IPS-11a (cell line): Measurements from ENCODE around the gene IGFN1.
"Not testable (repeated sequence)": the region's sequence is repeated elsewhere in the genome, so short reads cannot be mapped to it uniquely, and the experiment has no call there.

Source experiments
- H3K4me3 ChIP-seq: one replicate; pipeline ENCODE4 v1.5.1; 2013; ENCODE audit warnings: low read depth, low read length, control low read depth

IGFN1 gene

DNA sequence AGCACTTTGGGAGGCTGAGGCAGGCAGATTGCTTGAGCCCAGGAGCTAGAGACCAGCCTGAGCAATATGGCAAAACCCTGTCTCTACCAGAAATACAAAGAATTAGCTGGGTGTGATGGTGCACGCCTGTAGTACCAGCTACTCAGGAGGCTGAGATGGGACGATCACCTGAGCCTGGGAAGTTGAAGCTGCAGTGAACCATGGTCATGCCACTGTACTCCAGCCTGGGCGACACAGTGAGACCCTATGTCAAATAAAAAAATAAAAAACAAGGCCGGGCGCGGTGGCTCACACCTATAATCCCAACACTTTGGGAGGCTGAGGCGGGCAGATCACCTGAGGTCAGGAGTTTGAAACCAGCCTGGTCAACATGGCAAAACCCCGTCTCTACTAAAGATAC is 27.6 kb upstream of the IGFN1 start:
- H3K4me3 ChIP-seq: not testable (repeated sequence)

- no peak overlapping the region for H3K4me3 ChIP-seq
Measured at GRCh38 chr1:201163707-201164106, 26.9 kb upstream of the IGFN1 start.

GRCh38 chr1:201164645-201165044 is 26.0 kb upstream of the IGFN1 start:
- no peak overlapping the region for H3K4me3 ChIP-seq

- H3K4me3 ChIP-seq: no peak overlapping the region
Measured at GRCh38 chr1:201167041-201167991, 23.3 kb upstream of the IGFN1 start.

GRCh38 chr1:201169203-201169602 is 21.4 kb upstream of the IGFN1 start:
- H3K4me3 ChIP-seq: no peak overlapping the region

DNA sequence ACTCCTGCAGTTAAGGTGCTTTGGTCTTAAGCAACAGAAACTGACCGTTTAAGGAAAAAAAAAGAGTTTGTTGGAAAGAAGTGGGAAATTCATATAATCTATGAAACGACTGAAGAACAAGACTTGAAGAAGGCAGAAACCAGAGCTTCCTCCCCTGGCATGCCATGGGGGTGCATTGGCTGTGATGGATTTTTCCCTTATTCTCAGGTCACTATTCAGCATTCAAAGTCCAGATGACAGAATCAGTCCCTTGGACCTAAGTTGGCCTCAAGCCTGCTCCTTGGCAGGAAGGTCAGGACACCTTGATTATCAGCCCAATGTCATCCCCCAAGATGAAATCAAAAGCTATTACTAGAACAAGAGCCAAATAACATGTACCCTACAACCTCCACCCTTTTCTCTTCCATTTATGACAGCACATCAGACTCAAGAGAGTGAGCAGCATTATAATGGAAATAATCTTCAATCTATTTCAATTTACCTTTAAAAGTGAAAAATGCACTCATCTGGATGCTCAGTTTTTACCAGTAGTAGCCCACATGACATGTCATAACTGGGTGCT is 20.6 kb upstream of the IGFN1 start:
- no peak overlapping the region for H3K4me3 ChIP-seq

- peak overlapping the region; percentile 72 for H3K4me3 ChIP-seq
Measured at GRCh38 chr1:201170533-201171062, 20.0 kb upstream of the IGFN1 start.

DNA sequence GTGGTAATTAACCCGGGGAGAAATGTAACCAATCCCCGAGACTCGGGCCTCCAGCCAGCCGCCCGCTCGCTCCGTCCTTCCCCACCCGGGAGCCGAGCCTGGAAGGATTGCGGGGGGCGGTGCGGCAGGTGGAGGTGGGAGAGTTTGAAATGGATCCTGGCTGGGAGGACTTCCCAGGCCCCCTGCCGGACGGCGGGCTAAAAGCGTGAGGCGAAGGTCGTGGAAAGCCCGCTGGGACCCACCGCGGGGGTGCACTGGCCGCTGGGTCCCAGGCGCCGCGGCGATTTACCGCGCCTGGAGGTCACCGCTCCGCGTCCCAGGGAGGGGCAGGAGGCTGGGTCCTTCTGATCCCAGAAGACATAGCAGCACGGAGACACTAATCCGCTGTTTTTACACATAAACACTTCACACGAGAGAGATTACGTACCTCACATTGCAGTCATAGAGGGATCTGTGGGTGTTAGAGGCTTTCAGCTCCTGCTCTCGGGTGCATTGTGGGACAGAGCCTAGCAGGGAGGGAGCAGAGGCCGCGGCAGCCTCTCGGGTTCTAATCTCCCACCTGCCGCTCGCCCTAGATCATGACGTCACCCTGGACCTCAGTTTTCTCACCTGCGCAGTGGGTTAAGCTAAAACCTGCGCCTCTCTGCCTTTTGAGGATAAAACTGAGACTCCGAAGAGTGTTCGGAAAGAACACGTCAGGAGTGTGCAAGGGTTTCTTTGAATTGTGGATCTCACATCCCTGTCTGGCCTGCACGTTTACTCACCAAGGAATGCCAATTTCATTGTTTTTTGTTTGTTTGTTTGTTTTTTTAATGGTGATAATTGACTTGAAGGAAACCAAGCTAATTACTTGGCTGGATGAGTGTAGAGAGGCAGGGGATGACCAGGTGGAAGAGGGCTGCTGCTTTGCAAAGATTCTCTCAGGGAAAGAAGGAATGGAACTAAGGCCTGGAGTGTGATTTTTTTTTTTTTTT is 19.3 kb upstream of the IGFN1 start:
- peak overlapping the region; percentile 72 for H3K4me3 ChIP-seq

DNA sequence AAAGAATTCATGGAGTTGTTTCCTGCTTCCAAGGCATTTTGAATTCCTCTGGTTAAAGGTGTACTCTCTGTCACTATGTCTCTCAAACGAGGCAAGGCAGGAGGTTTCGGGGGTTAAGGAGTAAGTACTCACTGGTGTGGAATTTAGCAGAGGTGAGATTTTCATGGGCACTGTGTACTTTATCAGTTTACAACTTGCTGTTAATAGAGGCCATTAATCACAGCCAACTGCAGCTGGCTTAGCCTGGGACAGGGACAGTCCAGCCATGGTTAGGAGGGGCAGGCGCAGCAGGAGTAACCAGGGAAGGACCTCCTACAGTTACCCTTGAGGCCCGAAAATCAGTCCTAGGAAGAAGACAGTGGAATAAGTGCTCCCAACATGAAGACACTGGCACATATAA is 18.3 kb upstream of the IGFN1 start:
- no peak overlapping the region for H3K4me3 ChIP-seq

DNA sequence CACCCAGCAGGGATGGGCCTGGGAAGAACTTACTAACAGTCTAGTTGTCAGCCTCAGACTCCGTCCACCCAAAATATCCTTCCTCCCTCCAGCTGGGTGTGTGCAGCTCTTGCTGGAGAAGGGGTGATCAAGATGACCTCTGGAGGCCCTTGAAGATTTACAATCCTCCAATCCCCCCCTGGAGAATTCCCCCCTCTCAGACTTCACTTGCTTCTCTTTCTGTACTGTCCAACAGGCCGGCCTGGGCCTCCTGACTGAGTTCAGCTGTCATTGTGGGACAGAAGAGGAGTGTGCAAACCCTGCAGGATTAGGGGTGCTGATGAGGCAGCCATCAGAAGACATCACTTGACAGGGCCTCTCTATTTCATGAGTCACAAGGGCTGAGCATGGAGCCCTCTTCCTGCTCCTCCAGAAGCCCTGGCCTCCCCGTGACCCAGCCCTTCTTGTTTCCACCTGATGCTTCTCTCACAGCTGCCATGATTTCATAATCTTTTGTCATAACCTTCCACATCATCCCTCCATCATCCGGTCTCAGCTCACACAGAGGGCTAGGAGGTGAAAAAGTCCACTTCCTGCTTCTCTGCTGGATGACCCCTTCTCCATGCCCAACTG is 17.5 kb upstream of the IGFN1 start:
- H3K4me3 ChIP-seq: no peak overlapping the region

DNA sequence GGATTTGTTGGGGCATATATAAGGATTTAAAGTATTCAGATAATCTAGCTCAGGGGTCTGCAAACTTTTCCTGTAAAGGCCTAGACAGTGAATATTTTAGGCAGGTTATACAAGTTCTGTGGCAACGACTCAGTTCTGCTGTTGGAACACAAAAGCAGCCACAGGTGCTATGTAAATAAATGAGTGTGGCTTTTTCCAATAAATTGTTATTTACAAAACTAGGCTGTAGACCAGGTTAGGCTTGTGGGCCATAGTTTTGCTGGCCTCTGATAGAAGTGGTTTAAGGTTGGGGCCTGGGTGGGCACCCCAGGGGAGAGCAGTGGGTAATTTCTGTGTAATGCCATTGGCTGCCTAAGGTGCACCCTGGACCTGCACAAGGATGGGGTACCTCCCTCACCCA is 16.9 kb upstream of the IGFN1 start:
- no peak overlapping the region for H3K4me3 ChIP-seq

DNA sequence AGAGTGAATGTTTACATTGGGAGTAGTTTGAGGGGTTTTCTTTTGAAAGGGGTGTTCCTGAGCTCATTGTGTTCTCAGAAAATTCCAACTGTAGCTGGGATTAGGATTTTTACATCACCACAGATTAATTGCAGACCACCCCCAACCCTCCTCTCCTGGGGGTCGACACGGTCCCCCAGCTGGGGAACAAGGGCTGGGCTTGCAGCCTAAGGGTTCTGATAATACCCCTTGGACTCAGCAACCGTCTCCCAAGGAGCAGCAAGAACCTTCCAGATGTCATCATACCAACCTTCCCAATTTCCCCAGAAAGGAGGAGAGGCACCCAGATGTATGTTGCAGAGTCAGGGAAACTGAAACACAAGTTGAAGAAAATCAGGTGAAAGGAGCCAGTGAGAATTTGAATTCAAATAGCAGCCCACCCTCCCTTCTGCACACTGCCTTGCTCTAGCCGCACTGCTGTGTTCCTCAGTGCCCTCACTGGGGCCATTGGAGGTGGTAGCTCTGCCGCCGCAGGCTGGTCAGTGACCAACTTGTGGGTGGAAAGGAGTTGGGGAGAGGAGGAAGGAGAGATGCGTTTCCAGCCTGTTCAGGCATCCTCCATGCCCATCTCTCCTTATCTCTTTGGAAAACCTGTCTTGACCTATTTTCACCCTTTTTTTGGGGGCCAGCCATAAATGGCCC is 14.7 kb upstream of the IGFN1 start:
- no peak overlapping the region for H3K4me3 ChIP-seq

DNA sequence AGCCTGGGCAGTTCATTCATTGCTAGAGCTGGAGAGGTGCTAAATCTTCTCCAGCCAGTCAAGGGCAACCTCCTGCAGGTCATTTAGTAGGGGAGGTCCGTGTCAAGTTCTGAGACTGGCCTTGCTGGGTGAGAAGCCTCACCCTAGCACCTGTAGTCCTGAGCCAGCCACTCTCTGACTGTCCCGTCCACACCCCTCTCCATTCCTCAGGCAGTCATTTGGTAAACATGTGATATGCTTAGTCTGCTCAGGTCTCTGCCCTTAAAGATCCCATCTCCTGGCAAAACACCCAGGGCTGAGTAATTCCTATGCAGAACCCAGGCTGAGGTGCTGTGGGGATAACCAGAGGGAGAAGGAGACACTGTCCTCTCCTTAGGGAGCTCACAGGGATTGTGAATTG is 13.7 kb upstream of the IGFN1 start:
- no peak overlapping the region for H3K4me3 ChIP-seq

DNA sequence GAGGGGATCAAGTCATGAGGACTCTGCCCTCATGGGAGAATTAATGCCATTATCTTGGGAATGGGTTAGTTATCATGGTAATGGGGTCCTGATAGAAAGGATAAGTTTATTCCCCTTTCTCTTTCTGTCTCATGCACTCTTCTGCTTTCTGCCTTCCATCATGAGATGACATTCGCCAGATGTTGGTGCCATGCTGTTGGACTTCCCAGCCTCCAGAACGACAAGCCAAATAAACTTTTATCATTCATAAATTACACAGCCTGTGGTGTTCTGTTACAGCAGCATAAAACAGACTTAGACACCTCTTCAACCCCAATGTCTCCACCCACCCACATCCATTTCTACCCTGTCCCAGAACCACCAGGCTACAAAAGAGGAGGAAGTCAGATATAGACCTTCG is 11.9 kb upstream of the IGFN1 start:
- no peak overlapping the region for H3K4me3 ChIP-seq

- no peak overlapping the region for H3K4me3 ChIP-seq
Measured at GRCh38 chr1:201180141-201180540, 10.5 kb upstream of the IGFN1 start.

DNA sequence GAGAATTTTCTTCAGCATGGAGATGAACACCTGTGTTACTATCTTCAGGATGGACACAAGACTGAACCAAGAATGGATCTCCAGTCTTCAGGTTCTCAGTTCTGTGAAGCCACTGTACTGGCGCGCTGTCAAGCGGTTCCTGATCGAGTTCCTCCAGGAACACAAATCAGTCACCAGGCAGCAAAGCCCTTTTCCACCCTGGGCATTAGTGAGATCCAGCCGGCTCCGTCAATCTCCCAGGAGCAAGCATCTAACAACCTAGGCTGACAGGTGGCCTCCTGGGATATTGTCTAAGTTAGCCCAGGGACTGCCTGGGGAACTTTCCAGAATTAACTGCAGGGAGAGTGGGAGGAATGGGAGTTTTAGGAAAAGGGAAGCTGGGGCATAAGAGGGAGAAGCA is 9.7 kb upstream of the IGFN1 start:
- no peak overlapping the region for H3K4me3 ChIP-seq

DNA sequence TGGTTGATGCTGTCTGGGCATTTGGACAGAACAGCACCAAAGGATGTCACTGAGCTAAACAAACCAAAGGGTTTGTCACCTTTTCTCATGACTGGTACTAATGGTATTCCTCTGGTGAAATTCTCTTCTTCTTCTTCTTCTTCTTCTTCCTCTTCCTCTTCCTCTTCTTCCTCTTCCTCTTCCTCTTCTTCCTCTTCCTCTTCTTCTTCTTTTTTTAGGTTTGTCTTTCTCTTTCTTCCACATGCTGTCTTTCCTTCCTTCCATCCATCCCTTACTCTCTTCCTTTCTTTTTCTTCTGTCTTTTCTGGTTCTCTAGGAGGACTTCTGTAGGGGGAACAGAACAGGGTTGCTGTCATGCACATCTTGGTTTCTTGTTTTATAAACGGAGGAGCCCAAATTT is 9.3 kb upstream of the IGFN1 start:
- H3K4me3 ChIP-seq: no peak overlapping the region

DNA sequence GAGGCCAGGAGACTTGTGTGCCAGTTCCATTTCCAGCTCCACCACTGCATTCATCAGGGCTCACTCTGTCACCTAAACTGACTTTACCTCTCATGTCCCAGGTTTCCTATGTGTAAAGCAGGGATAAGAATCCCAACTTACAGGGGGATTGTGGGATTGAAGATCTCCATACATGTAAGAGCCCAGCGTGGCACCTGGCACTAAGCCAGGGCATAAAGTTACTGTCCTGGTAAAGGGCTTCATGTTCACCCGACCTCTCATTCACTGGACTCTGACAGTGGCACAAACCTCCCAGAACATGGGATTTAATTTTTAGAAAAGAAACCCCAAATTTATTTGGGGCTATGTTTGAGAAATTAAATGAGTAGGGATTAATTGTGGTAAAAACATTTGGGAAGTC is 8.9 kb upstream of the IGFN1 start:
- no peak overlapping the region for H3K4me3 ChIP-seq

- H3K4me3 ChIP-seq: no peak overlapping the region
Measured at GRCh38 chr1:201183209-201183608, 7.4 kb upstream of the IGFN1 start.

DNA sequence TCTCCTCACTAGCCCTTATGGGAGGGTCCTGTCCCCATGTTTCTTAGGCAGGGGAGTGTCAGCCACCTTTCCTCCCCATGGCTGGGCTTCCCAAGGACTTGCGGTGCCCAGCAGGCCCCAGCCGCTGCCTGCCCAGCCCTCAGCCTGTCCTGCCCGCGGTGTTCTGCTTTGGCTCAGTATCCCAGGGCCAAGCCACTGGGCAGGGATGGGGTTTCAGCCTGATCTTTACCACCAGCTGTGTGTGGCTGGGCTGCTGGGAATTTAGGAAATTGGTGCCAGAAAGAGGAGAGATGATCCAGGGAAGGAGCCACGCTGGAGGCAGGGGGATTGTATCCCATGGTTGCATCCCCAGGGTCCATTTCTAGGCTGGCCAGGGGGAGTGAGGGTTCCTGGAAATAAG is 6.9 kb upstream of the IGFN1 start:
- no peak overlapping the region for H3K4me3 ChIP-seq
